Esophagus (tissue), 2 donors: ENCODE measurements around the gene TAF1A. TPM values are rescaled to one million over a fixed set of nuclear protein-coding genes. Genes with fewer than 3 reads are reported as not detected.

ENCODE experiments used
- H3K27ac ChIP-seq, 2 donors: one replicate each; pipeline ENCODE4 v1.5.1; 2013; ENCODE audit warnings: low read depth in 2 of 2, mild to moderate bottlenecking in 2 of 2, inconsistent platforms in 1 of 2, low read length in 1 of 2, moderate library complexity in 1 of 2
- H3K27me3 ChIP-seq, 2 donors: one replicate each; pipeline ENCODE4 v1.6.1; 2013; ENCODE audit warnings: low read length in 2 of 2, control low read depth in 1 of 2, mild to moderate bottlenecking in 1 of 2; ENCODE audit not compliant: insufficient read depth in 2 of 2, control insufficient read depth in 1 of 2
- H3K36me3 ChIP-seq, 2 donors: one replicate each; pipeline ENCODE4 v1.6.1; 2013; ENCODE audit warnings: low read length in 1 of 2; ENCODE audit not compliant: control insufficient read depth in 2 of 2, insufficient read depth in 2 of 2
- H3K4me1 ChIP-seq, 2 donors: one replicate each; pipeline ENCODE4 v1.6.1; 2013; ENCODE audit warnings: low read length in 1 of 2; ENCODE audit not compliant: control insufficient read depth in 2 of 2, insufficient read depth in 2 of 2
- H3K4me3 ChIP-seq, 2 donors: one replicate each; pipeline ENCODE4 v1.5.1; 2013; ENCODE audit warnings: low read length in 2 of 2, mild to moderate bottlenecking in 2 of 2, low read depth in 1 of 2, moderate library complexity in 1 of 2
- H3K9me3 ChIP-seq, 2 donors: one replicate each; pipeline ENCODE4 v1.6.1; 2013; ENCODE audit warnings: mild to moderate bottlenecking in 2 of 2, low read depth in 1 of 2, low read length in 1 of 2, moderate library complexity in 1 of 2; ENCODE audit not compliant: control insufficient read depth in 2 of 2, insufficient read depth in 1 of 2
- WGBS, 2 donors: extraction: QIAGEN DNeasy Blood & Tissue Kit; methylation state at CpG; one replicate each; pipeline ENCODE4 v1.1.7; 2013; 5-methylcytosine and 5-hydroxymethylcytosine counted together
- polyA plus RNA-seq, 2 donors: library from polyadenylated mRNA; stranded (reverse); fragments of 200-250 nt; gene quantifications; one replicate each; pipeline ENCODE4 v1.2.3, GENCODE V29; 2013
- donor health status: healthy with polysubstance abuse.
- donor health status: Bipolar disorder and iron deficiency.

TAF1A gene
- polyA plus RNA-seq, 2 donors = 1.2 to 2.2 TPM

GRCh38 chr1:222570837-222571236, 18.9 kb downstream of the TAF1A start:
- Histone ChIP-seq H3K36me3 (no peaks in the 10 kb centered on the region), H3K27me3 (no peaks in the 10 kb centered on the region), H3K4me1 (no peaks in the 10 kb centered on the region), H3K9me3 (no peaks in the 10 kb centered on the region), H3K27ac (no peak overlapping the region), H3K4me3 (no peak overlapping the region)
- 94 to 97% methylated on average over 1 of the region's 1 CpG for WGBS, 2 donors

GRCh38 chr1:222561656-222562055, 28.1 kb downstream of the TAF1A start:
- 93 to 97% methylated on average over 1 of the region's 1 CpG for WGBS, 2 donors
- peaks cover 0 to 2% of the 10 kb centered on the region in 2 donors for H3K36me3 ChIP-seq
- no peak overlapping the region for H3K27ac ChIP-seq
- no peaks in the 10 kb centered on the region for H3K4me1 ChIP-seq
- H3K4me3 ChIP-seq = no peak overlapping the region
- H3K27me3 ChIP-seq = no peaks in the 10 kb centered on the region
- H3K9me3 ChIP-seq = no peaks in the 10 kb centered on the region

- Histone ChIP-seq H3K9me3 (no peaks in the 10 kb centered on the region), H3K36me3 (peaks cover 2 to 5% of the 10 kb centered on the region in 2 donors), H3K27me3 (no peaks in the 10 kb centered on the region), H3K27ac (no peak overlapping the region), H3K4me1 (no peaks in the 10 kb centered on the region), H3K4me3 (no peak overlapping the region)
- WGBS, 2 donors = 98 to 99% methylated on average over 7 of the region's 7 CpGs
Observed at GRCh38 chr1:222557574-222557973, 32.2 kb downstream of the TAF1A start.

- H3K4me3 ChIP-seq = no peak overlapping the region
- WGBS, 2 donors = 76 to 78% methylated on average over 6 of the region's 6 CpGs
- H3K9me3 ChIP-seq = no peaks in the 10 kb centered on the region
- no peaks in the 10 kb centered on the region for H3K27me3 ChIP-seq
- H3K27ac ChIP-seq = no peak overlapping the region
- H3K4me1 ChIP-seq = no peaks in the 10 kb centered on the region
- peaks cover 2 to 5% of the 10 kb centered on the region in 2 donors for H3K36me3 ChIP-seq
Observed at GRCh38 chr1:222557148-222557547, 32.6 kb downstream of the TAF1A start.

DNA sequence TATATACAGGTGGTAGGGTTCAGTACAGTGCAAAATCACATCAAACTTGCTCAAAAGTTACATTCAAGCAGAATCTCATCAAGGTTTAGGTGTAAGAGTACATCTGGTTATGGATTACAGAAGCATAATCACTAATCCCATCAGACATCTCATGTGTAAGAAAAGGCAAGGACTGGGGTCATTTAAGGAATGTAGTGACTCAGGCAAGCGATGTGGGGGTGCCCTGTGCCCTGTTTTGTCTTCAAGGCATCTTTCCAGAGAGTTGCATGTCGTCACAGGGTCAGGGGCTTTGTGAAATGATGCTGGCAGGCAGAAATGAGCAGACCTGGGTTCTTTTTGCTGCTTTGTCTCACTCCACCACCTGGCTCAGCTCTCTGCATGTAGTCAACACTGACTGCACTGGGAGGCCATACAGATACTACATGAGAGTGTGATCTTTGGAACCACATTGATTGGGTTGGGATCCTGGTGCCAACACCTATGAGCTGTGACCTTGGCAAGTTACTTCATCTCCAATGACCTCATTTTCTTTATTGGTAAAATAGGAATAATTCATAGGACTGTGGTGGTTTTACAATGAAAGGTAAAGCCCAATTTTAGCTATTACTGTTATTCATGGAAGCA, 33.6 kb downstream of the TAF1A start:
- Histone ChIP-seq H3K9me3 (no peaks in the 10 kb centered on the region), H3K27me3 (no peaks in the 10 kb centered on the region), H3K36me3 (peaks cover under 1 to 5% of the 10 kb centered on the region in 2 donors), H3K27ac (no peak overlapping the region), H3K4me3 (no peak overlapping the region), H3K4me1 (no peaks in the 10 kb centered on the region)
- WGBS, 2 donors = 83% methylated on average over 2 of the region's 2 CpGs

GRCh38 chr1:222554177-222554576, 35.6 kb downstream of the TAF1A start:
- Histone ChIP-seq H3K4me3 (no peak overlapping the region), H3K27ac (no peak overlapping the region), H3K4me1 (peaks cover 0 to 3% of the 10 kb centered on the region in 2 donors), H3K36me3 (peaks cover 0 to 5% of the 10 kb centered on the region in 2 donors), H3K27me3 (no peaks in the 10 kb centered on the region), H3K9me3 (no peaks in the 10 kb centered on the region)
- 96% methylated on average over 5 of the region's 5 CpGs for WGBS, 2 donors

DNA sequence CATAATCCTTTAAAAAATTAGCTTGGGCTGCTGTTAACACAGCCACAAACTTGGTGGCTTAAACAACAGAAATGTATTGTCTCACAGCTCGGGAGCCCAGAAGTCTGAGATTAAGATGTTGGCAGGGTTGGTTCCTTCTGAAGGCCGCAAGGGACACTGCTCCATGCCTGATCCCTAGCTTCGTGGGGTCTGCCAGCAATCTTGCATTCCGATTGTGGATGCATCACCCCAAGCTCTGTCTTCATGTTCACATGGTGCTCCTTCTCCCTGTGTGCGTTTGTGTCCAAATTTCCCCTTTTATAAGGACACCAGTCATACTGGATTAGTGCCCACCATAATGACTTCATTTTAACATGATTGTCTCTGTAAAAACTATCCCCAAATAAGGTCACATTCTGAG, 36.9 kb downstream of the TAF1A start:
- H3K36me3 ChIP-seq = peaks cover 0 to 5% of the 10 kb centered on the region in 2 donors
- 71 to 72% methylated on average over 5 of the region's 5 CpGs for WGBS, 2 donors
- no peaks in the 10 kb centered on the region for H3K27me3 ChIP-seq
- H3K4me1 ChIP-seq = peaks cover 0 to 3% of the 10 kb centered on the region in 2 donors
- H3K9me3 ChIP-seq = no peaks in the 10 kb centered on the region
- H3K27ac ChIP-seq = no peak overlapping the region
- no peak overlapping the region for H3K4me3 ChIP-seq

GRCh38 chr1:222547944-222548671, 41.6 kb downstream of the TAF1A start, which contains the start of gene HHIPL2:
HHIPL2 (minus strand) TSS chr1:222548104; CDS start chr1:222548044, 60 bp downstream.
- Histone ChIP-seq H3K9me3 (no peaks in the 10 kb centered on the region), H3K36me3 (no peaks in the 10 kb centered on the region), H3K27me3 (peaks cover 0 to 5% of the 10 kb centered on the region in 2 donors), H3K4me3 (no peak within 1 kb of the TSS), H3K27ac (no peak within 1 kb of the TSS), H3K4me1 (peaks cover 0 to 3% of the 10 kb centered on the region in 2 donors)
- 49 to 53% methylated on average over 8 of the region's 8 CpGs for WGBS, 2 donors

- 55 to 62% methylated on average over 8 of the region's 8 CpGs for WGBS, 2 donors
- H3K27ac ChIP-seq = no peak overlapping the region
- H3K4me3 ChIP-seq = no peak overlapping the region
- peaks cover 0 to 3% of the 10 kb centered on the region in 2 donors for H3K4me1 ChIP-seq
- H3K9me3 ChIP-seq = no peaks in the 10 kb centered on the region
- H3K27me3 ChIP-seq = peaks cover 0 to 5% of the 10 kb centered on the region in 2 donors
- H3K36me3 ChIP-seq = no peaks in the 10 kb centered on the region
Observed at GRCh38 chr1:222547260-222547614, 42.5 kb downstream of the TAF1A start.
